COLO829 (cell line): Measurements from ENCODE around the gene RIMBP2.
"Not testable (repeated sequence)": the region's sequence is repeated elsewhere in the genome, so short reads cannot be mapped to it uniquely, and the experiment has no call there.

Experiments
- DNase-seq: peaks from one replicate; pipeline ENCODE4 v3.0.0; 2012; ENCODE audit warnings: low spot score

Gene RIMBP2, protein sequence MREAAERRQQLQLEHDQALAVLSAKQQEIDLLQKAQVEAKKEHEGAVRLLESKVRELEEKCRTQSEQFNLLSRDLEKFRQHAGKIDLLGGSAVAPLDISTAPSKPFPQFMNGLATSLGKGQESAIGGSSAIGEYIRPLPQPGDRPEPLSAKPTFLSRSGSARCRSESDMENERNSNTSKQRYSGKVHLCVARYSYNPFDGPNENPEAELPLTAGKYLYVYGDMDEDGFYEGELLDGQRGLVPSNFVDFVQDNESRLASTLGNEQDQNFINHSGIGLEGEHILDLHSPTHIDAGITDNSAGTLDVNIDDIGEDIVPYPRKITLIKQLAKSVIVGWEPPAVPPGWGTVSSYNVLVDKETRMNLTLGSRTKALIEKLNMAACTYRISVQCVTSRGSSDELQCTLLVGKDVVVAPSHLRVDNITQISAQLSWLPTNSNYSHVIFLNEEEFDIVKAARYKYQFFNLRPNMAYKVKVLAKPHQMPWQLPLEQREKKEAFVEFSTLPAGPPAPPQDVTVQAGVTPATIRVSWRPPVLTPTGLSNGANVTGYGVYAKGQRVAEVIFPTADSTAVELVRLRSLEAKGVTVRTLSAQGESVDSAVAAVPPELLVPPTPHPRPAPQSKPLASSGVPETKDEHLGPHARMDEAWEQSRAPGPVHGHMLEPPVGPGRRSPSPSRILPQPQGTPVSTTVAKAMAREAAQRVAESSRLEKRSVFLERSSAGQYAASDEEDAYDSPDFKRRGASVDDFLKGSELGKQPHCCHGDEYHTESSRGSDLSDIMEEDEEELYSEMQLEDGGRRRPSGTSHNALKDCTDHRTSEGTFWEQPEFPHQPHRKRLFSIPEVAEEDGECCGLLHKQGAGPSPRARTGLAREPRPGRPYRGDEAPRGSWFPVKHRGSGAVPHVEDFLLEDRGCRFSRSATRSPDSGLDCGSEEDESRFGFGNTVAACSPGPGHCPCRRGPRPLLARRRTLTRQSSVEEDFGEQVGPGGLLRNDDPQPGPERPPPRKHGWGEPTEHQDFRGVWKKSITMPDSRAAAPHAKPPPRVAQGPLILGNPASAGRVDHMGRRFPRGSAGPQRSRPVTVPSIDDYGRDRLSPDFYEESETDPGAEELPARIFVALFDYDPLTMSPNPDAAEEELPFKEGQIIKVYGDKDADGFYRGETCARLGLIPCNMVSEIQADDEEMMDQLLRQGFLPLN (N-terminal part only)

DNA sequence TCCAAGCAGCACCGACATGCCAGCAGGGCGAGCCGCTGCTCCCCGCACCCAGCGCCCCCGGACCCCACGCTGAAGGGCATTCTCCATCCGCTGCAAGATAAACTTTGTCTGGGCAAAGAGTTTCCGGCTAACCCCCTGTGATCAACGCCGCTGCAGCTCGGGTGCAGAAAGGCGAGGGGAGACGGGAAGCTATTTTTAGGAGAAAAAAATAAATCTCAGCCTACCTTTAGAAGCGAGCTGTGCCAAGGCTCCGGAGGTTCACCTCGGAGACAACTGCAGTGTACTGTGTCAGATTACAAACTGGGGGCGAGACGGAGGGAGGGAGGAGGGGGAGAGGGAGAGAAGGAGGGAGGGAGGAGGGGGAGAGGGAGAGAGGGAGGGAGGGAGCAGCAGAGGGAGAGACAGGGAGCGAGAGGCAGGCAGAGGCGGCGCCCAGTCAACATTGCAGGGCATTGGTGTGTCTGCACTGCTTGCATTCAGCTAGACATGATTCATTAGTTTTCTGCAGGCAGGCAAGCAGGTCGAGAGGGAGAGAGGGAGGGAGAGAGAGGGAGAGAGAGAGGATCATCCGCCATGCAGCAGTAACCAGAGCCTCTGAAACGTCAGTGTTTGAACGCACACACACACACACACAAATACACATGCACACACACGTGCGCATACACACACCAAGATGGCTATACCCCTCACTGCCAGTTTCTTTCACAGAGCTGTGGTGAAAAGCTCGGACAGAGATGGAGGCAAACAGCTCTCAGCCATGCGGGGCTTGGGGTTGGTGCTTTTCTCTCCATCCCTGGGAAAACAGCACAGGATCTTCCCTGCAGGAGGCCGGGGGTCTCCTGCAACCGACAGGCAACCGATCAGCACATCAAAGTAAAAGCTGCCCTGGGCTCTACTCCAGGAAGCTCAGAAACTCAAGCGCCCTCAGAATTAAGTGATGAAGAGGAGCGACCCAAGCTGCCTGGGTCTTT is at the start of gene RIMBP2:
Gene RIMBP2 (minus strand): TSS at position 302 of the 971 bp plus-strand sequence. CDS start 237,286 bp downstream, outside the sequence.
- no peak for DNase-seq

DNA sequence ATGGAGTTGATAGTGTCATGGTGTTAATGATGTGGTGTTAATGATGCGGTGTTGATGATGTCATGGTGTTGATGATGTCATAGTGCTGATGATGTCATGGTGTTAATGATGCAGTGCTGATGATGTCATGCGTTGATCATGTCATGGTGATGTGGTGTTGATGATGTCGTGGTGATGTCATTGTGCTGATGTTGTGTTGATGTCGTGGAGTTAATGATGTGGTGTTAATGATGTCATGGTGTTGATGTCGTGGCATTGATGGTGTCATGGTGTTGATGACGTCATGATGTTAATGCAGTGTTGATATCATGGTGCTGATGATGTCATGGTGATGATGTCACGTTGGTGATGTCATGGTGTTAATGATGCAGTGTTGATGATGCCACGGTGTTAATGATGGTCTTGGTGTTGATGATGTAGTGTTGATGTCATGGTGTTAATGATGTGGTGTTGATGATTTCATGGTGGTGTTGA is 49.1 kb upstream of the RIMBP2 start:
- no peak for DNase-seq

DNA sequence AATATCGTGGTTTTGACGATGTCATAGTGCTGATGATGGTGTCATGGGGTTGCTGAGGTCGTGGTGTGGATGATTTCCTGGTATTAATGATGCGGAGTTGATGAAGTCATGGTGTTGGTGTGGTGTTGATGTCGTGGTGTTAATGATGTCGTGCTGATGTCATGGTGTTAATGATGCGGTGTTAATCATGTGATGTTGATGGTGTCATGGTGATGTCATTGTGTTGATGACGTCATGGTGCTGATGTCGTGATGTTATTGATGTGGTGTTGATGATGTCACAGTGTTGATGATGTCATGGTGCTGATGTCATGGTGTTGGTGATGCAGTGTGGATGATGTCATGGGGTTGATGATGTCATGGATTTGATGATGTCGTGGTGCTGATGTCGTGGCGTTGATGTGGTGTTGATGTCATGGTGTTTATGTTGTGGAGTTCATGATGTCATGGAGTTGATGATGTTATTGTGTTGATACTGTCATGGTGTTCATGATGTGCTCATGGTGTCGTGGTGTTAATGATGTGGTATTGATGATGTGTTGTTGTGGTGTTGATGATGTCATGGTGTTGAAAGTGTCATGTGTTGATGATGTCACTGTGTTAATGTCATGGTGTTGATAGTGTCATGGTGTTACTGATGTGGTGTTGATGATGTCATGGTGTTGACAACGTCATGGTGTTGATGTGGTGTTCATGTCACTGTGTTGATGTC is 48.5 kb upstream of the RIMBP2 start:
- DNase-seq, result peak; percentile 48

- no peak for DNase-seq
Measured at GRCh38 chr12:130764073-130764472, 48.0 kb upstream of the RIMBP2 start.

GRCh38 chr12:130762319-130762675 is 46.2 kb upstream of the RIMBP2 start:
- no peak for DNase-seq

DNA sequence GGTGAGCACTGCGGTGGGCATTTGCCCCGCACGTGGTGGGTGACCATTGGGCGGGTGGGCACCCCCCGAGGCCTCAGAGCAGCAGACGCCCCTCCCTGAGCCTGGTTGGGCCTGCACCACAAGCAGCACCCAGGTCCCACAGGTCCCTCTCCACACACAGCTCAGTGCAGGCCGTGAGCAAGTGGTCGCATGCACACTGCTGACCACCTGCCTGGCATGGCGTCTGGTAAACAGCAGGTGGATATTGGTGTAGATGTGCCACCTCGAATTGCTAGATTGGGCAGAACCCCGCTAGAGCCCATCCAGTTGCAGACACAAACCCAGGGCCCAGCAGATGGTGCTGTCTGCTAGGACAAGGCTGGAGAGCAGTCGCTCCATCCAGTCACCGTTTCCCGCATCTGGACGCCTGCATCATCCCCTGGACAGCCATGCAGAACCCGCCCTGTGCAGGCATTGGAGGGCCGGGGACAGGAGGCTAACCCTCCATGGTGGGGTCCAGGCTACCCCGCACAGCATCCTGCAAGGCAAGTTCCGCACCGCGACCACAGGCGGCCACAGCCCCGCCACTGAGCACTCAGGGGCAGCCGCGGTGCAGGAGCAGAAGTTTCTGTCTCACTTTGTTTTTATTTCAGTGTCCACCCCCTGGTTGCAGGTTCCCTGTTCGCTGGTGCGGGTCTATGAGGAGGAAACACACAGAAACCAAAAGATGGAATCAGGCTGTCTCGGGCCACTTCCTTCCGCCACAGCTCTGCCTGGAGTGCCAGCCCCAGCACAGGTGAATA is 45.6 kb upstream of the RIMBP2 start:
- DNase-seq, result peak; percentile 60

GRCh38 chr12:130754234-130754901 is 38.3 kb upstream of the RIMBP2 start:
- no peak for DNase-seq

GRCh38 chr12:130752692-130753230 is 36.7 kb upstream of the RIMBP2 start:
- no peak for DNase-seq

DNA sequence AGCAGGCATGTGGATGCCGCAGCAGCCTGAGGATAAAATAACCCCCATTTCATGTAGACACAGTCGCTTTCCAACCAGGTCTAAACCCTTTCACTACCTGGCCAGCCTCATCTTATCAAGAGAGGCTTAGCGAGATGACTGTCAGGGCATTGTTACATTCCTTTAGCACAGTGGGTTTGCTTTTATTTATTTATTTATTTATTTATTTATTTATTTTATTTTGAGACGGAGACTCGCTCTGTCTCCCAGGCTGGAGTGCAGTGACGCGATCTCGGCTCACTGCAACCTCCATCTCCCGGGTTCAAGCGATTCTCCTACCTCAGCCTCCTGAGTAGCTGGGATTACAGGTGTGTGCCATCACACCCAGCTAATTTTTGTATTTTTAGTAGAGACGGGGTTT is 35.9 kb upstream of the RIMBP2 start:
- not testable (repeated sequence) for DNase-seq

DNA sequence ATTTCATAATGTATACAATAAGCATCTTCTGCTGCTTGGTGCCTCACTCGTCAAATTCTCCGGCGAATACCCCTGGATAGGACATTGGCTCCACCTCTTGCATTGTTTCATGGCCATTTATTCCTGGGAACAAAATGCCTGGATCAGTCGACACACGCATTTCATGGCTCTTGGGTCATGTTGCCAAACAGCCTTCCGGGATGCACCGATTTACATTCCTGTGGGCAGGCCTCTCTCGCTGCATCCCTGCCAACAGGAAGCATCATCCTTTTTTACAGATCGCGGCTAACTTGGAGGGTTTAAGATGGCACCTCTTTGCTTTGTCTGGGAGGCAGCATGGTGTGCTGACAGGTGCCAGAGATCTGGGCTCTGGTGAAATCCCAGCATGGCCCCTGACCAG is 32.7 kb upstream of the RIMBP2 start:
- no peak for DNase-seq

- peak; percentile 51 for DNase-seq
Measured at GRCh38 chr12:130747867-130748740, 32.0 kb upstream of the RIMBP2 start.

DNA sequence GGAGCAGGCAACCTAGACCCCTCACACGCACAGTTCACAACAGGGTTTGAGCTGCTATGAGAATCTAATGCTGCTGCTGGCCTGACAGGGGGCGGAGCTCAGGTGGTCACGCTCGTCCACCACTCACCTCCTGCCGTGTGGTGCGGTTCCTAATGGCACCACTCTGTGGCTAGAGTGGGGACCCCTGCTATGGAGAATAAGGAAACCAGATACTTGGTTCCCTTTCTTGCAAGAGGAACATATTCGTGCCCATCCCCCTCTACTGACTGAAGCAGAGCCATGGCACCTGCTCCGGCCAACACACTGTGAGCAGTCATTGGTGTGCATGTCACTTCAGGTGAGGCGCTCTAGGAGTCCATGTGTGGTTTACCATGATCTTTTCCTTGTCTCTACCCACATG is 30.4 kb upstream of the RIMBP2 start:
- DNase-seq, result no peak

DNA sequence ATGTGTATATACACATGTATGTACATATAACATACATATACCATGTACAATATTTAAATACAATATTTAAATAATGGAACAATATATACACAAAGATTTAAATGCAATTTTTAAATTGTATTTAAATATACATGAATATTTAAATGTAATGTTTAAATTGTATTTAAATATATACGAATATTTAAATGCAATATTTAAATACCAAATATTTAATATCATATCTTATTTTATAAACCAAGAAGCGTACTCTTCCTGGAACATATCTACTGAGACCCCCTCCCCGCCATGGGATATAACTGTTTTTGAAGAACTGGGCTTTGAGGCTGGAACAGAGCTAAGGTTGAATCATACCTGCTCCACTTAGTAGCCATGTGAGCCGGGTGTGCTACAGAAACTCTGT is 29.8 kb upstream of the RIMBP2 start:
- DNase-seq, result no peak

DNA sequence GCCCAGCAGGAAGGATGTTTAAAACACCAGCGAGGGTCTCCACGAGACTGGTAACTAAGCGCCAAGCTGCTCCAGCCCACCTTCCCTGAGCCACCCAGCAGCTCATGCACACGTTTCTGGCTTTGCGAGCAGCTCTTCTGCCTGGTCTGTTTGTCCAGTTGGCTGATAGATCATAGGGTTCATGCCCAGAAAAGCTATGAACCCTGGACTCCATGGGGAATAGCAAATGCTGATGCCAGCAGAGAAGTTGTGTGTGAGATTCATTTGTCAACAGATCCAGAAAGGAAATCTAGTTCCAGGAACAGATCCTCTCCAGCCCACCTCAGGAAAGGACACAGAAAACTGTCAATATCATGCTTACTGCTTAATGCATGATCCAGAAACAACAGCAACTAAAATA is 28.2 kb upstream of the RIMBP2 start:
- DNase-seq, result no peak

DNA sequence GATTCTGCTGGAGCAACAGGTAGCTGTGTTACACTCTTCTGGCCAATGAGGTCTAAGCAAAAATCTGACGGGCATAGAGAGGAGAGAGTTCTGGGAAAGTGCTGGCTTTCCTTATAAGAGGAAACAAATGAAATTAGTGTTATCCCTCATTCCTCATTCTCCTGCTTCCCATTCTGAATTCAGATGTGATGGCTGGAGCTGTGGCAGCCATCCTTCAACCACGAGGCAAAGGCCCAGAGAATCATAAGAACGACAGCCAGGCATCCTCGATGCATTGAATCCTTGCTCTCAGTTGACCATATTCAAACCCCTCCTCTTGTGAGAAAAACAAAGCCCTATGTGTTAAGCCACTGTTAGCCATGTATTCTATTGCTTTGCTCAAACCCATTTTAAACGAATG is 27.5 kb upstream of the RIMBP2 start:
- DNase-seq, result no peak

DNA sequence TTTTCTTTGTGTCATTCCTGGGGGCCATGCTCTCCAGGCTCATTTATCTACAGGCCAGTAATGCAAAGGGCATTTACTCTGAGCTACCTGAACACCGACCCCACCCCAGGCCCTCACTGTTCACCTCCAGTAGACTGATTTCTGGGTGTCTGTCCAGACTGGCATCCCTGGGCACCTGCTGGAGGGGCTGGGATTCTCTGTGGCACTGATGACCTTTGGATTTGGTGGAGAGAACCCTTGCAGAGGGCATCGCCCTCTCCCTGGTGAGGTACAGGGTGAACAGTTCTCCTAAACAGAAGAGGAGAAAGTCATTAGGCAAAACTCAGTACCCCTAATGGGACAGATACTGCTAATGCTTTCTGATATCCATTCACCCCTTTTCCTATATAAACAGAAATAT is 27.1 kb upstream of the RIMBP2 start:
- no peak for DNase-seq

DNA sequence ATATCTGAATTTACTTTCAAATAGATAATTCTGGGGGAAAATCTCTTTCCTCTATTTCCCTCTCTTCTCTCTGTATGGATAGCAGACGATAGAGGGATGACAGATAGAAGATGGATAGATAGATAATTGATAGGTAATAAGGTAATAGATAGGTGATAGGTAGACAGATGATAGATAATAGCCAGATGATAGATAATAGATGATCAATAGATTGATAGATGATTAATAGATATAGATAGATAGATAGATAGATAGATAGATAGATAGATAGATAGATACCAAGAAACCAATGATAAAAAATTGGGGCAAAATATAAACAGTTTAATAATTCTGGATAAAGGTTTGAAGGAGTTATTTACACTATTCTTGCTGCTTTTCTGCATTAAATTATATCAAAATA is 26.6 kb upstream of the RIMBP2 start:
- no peak for DNase-seq

DNA sequence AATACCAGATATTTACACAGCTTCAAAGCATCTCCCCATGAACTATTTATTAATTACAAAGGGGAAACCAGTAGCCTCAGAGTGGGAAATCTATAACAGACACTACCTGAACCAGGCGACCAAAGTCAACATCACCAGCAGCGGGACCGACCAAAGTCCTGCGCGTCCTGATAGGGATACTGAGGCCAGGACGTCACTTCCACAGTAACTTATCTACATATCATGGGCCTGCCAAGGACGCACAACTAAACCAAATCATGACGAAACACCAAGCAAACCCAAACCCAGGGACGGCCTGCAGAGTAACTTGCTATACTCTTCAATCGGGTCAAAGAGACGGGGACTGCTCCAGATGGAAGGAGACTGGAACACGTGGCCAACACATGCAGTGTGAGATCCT is 26.0 kb upstream of the RIMBP2 start:
- DNase-seq, result no peak
